Tibial nerve (tissue), 4 donors: Measurements from ENCODE around the gene PPP2R5D. TPM values are rescaled to one million over a fixed set of nuclear protein-coding genes. Genes with fewer than 3 reads are reported as not detected.
"Not testable (repeated sequence)": the region's sequence is repeated elsewhere in the genome, so short reads cannot be mapped to it uniquely, and the experiment has no call there.

ENCODE experiments used
- DNase-seq, 2 donors: peaks; one replicate each; pipeline ENCODE4 v3.0.0-alpha.2; 2019; ENCODE audit warnings: low spot score in 2 of 2
- H3K27ac ChIP-seq, 4 donors: fragments of 200-600 bp; sonication (generic) in 3 of 4; one replicate each; pipeline ENCODE4 v1.5.1; 2017 to 2019; ENCODE audit warnings: mild to moderate bottlenecking in 1 of 4
- H3K27me3 ChIP-seq, 2 donors: fragments of 200-600 bp; sonication (generic) in 1 of 2; one replicate each; pipeline versions ENCODE4 v1.5.1 to v1.6.0; 2017 to 2019
- H3K36me3 ChIP-seq, 3 donors: fragments of 200-600 bp; sonication (generic); one replicate each; pipeline ENCODE4 v1.5.1; 2018 to 2019
- H3K4me1 ChIP-seq, 4 donors: fragments of 200-600 bp; sonication (generic) in 3 of 4; one replicate each; pipeline ENCODE4 v1.5.1; 2017 to 2019
- H3K4me3 ChIP-seq, 4 donors: fragments of 200-600 bp; sonication (generic) in 3 of 4; one replicate each; pipeline ENCODE4 v1.5.1; 2017 to 2019; ENCODE audit warnings: mild to moderate bottlenecking in 1 of 4, moderate library complexity in 1 of 4
- H3K9me3 ChIP-seq, 4 donors: fragments of 200-600 bp; sonication (generic) in 3 of 4; one replicate each; pipeline ENCODE4 v1.5.1; 2017 to 2019
- EP300 ChIP-seq, 2 donors: sonication (generic); formaldehyde crosslinking; IDR thresholded peaks; one replicate each; pipeline ENCODE4 v1.6.1; 2017; ENCODE audit warnings: antibody characterized with exemption in 2 of 2, mild to moderate bottlenecking in 1 of 2
- POLR2A ChIP-seq, 2 donors: fragments of 450-650 bp; IDR thresholded peaks; one replicate each; pipeline ENCODE4 v1.6.1; 2017; ENCODE audit warnings: antibody characterized with exemption in 2 of 2, mild to moderate bottlenecking in 2 of 2, moderate library complexity in 2 of 2
- WGBS, 2 donors: methylation state at CpG; one replicate each; pipeline ENCODE4 v1.1.5; 2018; 5-methylcytosine and 5-hydroxymethylcytosine counted together
- total RNA-seq, 4 donors: library from RNA; depleted of rRNA; stranded (reverse); fragments of >200 nt; gene quantifications; one replicate each; pipeline ENCODE4 v1.1.0, GENCODE V29; 2016
- TF ChIP-seq, protein P1 (sequence below), 5 experiments: fragments of 200-600 bp in 3 of 5; fragments of 450-650 bp in 2 of 5; sonication (generic) in 3 of 5; IDR thresholded peaks; one replicate each; pipeline ENCODE4 v1.5.1; 2016 to 2019; ENCODE audit warnings: antibody characterized with exemption in 5 of 5, mild to moderate bottlenecking in 3 of 5, moderate library complexity in 2 of 5

Gene PPP2R5D
- total RNA-seq, 4 donors from 2014 or later: 25.8 to 54.6 (median 48.3) TPM

DNA sequence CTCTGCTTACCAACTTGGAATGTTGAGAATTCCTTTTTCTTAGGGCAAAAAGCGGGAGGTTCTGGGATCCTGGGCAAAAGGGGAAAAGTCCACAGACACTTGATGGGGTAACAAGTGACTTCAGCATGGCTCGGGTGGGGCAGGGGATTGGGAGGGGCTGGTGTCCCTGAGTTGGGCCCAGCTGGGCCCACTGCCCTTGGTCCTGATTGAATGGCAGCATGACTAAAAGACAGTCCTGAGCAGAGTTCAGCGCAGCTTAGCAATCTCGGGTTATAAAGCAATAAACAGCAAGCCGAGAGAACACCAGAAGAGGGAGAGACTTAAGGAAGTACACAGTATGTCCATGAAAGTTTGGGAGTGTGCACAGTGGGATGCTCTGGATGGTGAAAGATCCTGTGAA lies 5.6 kb downstream of the PPP2R5D start:
- no peak for DNase-seq
- Histone ChIP-seq H3K36me3 (peaks cover 0 to 47% (median 9%) of the 10 kb centered on the region in 3 donors), H3K4me3 (no peak overlapping the region), H3K9me3 (no peaks in the 10 kb centered on the region), H3K27ac (peak overlapping the region in 1 of 4 donors; percentile 26), H3K27me3 (no peaks in the 10 kb centered on the region), H3K4me1 (peaks cover 0 to 47% (median 29%) of the 10 kb centered on the region in 4 donors)
- TF ChIP-seq POLR2A (IDR thresholded peaks at IDR 0.05): no peak
- 64 to 70% methylated on average over 5 of the region's 5 CpGs for WGBS, 2 donors

DNA sequence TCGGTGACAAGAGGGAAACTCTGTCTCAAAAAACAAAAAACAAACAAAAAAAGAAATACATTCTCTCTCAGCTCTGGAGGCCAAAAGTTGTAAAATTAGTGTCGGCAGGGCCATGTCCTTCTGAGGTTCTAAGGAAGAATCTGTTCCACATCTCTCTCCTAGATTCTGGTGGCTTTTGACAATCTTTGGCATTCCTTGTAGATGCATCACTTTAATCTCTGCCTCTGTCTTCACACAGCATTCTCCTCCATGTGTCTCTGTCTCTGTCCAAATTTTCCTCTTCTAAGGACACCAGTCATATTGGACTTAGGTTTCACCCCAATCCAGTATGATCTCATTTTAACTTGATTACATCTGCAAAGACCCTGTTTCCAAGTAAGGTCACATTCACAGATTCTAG lies 9.1 kb downstream of the PPP2R5D start:
- DNase-seq: no peak
- Histone ChIP-seq H3K4me3 (no peak overlapping the region), H3K4me1 (peaks cover 0 to 14% (median 2%) of the 10 kb centered on the region in 4 donors), H3K27me3 (no peaks in the 10 kb centered on the region), H3K9me3 (no peaks in the 10 kb centered on the region), H3K27ac (no peak overlapping the region), H3K36me3 (peaks cover 0 to 47% (median 9%) of the 10 kb centered on the region in 3 donors)
- WGBS, 2 donors: 87 to 88% methylated on average over 2 of the region's 2 CpGs
- TF ChIP-seq EP300 (IDR thresholded peaks at IDR 0.05): no peak
- TF ChIP-seq POLR2A (IDR thresholded peaks at IDR 0.05): no peak
- TF ChIP-seq, protein P1, sequence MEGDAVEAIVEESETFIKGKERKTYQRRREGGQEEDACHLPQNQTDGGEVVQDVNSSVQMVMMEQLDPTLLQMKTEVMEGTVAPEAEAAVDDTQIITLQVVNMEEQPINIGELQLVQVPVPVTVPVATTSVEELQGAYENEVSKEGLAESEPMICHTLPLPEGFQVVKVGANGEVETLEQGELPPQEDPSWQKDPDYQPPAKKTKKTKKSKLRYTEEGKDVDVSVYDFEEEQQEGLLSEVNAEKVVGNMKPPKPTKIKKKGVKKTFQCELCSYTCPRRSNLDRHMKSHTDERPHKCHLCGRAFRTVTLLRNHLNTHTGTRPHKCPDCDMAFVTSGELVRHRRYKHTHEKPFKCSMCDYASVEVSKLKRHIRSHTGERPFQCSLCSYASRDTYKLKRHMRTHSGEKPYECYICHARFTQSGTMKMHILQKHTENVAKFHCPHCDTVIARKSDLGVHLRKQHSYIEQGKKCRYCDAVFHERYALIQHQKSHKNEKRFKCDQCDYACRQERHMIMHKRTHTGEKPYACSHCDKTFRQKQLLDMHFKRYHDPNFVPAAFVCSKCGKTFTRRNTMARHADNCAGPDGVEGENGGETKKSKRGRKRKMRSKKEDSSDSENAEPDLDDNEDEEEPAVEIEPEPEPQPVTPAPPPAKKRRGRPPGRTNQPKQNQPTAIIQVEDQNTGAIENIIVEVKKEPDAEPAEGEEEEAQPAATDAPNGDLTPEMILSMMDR (IDR thresholded peaks at IDR 0.05): no peak

DNA sequence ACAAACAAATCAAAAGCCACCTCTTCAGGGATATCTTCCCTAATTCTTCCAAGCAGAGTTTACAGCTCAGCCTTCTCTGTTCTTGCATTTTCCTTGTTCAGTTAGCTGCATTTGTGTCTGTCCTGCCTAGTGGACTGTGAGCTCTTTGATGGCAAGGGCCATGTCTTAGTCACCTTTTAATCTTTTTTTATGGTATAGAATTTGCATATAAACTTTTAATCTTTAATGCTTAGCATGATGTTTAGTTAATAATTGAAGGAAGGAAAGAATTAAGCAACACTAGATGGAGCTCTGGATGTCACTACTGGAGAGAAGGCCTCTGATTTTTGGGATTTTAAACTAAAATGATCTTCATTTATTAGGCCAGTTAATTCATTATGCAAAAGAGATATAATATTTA lies 12.1 kb downstream of the PPP2R5D start:
- H3K4me3 ChIP-seq: no peak overlapping the region
- DNase-seq: no peak
- TF ChIP-seq, protein P1 (IDR thresholded peaks at IDR 0.05): no peak
- TF ChIP-seq EP300 (IDR thresholded peaks at IDR 0.05) (no peak), POLR2A (IDR thresholded peaks at IDR 0.05) (no peak)
- H3K27me3 ChIP-seq: no peaks in the 10 kb centered on the region
- no peak overlapping the region for H3K27ac ChIP-seq
- no peaks in the 10 kb centered on the region for H3K4me1 ChIP-seq
- peaks cover 0 to 24% (median 0%) of the 10 kb centered on the region in 3 donors for H3K36me3 ChIP-seq
- H3K9me3 ChIP-seq: no peaks in the 10 kb centered on the region

DNA sequence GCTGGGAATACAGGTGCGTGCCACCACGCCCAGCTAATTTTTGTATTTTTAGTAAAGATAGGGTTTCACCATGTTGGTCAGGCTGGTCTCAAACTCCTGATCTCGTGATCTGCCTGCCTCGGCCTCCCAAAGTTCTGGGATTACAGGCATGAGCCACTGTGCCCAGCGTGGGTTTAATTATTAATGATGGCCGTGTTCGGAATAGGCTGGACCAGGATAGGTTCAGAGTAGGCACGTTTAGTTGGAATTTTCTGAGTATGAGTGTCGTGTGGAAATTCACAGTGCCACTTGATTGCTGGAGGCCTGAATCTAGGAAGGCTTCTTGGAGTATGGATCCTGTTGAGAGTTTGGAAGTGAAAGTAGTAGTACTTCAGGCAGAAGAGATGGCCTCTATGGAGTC lies 13.8 kb downstream of the PPP2R5D start:
- not testable (repeated sequence) for H3K9me3 ChIP-seq, DNase-seq, H3K4me1 ChIP-seq, H3K4me3 ChIP-seq, H3K27me3 ChIP-seq, H3K27ac ChIP-seq
- H3K36me3 ChIP-seq: peaks cover 0 to 21% (median 0%) of the 10 kb centered on the region in 3 donors
- WGBS, 2 donors: 95 to 96% methylated on average over 9 of the region's 9 CpGs

DNA sequence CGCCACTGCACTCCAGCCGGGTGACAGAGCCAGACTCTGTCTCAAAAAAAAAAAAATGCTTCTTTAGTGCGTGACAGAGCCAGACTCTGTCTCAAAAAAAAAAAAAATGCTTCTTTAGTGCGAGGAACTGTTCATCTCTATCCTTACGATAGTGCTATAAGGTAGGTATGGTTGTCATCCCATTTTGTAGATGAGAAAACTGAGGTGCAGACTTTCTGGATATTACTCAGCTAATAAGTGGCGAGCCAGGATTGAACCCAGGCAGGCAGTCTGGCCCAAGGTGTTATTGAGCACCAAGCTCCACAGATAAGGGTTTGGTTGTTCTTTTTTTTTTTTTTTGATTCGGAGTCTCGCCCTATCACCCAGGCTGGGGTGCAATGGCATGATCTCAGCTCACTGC lies 17.5 kb downstream of the PPP2R5D start:
- no peak for TF ChIP-seq POLR2A (IDR thresholded peaks at IDR 0.05)
- TF ChIP-seq, protein P1 (IDR thresholded peaks at IDR 0.05): no peak
- TF ChIP-seq EP300 (IDR thresholded peaks at IDR 0.05): no peak
- H3K27me3 ChIP-seq: no peaks in the 10 kb centered on the region
- no peak overlapping the region for H3K27ac ChIP-seq
- no peak overlapping the region for H3K4me3 ChIP-seq
- DNase-seq: no peak
- peaks cover 0 to 23% (median 0%) of the 10 kb centered on the region in 3 donors for H3K36me3 ChIP-seq
- 94 to 98% methylated on average over 8 of the region's 8 CpGs for WGBS, 2 donors
- H3K4me1 ChIP-seq: no peaks in the 10 kb centered on the region
- H3K9me3 ChIP-seq: no peaks in the 10 kb centered on the region

DNA sequence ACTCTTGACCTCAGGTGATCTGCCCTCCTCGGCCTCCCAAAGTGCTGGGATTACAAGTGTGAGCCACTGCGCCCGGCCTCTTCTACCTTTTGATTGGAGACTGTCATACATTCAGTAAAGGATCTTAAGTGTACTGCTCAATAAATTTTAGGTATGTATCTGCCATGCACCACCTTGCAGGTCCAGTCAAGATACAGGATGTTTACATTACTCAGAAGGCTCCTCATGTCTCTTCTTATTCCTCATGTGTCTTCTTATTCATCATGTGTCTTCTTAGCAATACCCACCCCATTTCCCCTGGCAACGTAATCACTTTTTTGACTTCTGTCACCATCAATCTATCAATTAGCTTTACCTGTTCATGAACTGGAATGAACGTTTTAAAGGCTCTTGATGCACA lies 21.5 kb downstream of the PPP2R5D start:
- WGBS, 2 donors: 91 to 94% methylated on average over 5 of the region's 5 CpGs
- peaks cover 0 to 63% (median 5%) of the 10 kb centered on the region in 3 donors for H3K36me3 ChIP-seq
- TF ChIP-seq EP300 (IDR thresholded peaks at IDR 0.05): no peak
- no peak for TF ChIP-seq POLR2A (IDR thresholded peaks at IDR 0.05)
- TF ChIP-seq, protein P1 (IDR thresholded peaks at IDR 0.05): no peak

More for the DNA sequence above, 21.5 kb downstream of the PPP2R5D start:
- no peak for DNase-seq
- Histone ChIP-seq H3K9me3 (no peaks in the 10 kb centered on the region), H3K27ac (no peak overlapping the region), H3K4me1 (no peaks in the 10 kb centered on the region), H3K27me3 (no peaks in the 10 kb centered on the region), H3K4me3 (no peak overlapping the region)
